SH-SY5Y (cell line): ENCODE results near the gene MEF2B.

Source experiments
- GATA2 ChIP-seq: IDR thresholded peaks from 2 replicates; pipeline ENCODE4 v1.6.1; 2011; ENCODE audit warnings: mild to moderate bottlenecking, low read depth, low read length
- GATA3 ChIP-seq: IDR thresholded peaks from 2 replicates; pipeline ENCODE4 v1.6.1; 2011; ENCODE audit warnings: low read depth, mild to moderate bottlenecking, low read length, moderate library complexity

DNA sequence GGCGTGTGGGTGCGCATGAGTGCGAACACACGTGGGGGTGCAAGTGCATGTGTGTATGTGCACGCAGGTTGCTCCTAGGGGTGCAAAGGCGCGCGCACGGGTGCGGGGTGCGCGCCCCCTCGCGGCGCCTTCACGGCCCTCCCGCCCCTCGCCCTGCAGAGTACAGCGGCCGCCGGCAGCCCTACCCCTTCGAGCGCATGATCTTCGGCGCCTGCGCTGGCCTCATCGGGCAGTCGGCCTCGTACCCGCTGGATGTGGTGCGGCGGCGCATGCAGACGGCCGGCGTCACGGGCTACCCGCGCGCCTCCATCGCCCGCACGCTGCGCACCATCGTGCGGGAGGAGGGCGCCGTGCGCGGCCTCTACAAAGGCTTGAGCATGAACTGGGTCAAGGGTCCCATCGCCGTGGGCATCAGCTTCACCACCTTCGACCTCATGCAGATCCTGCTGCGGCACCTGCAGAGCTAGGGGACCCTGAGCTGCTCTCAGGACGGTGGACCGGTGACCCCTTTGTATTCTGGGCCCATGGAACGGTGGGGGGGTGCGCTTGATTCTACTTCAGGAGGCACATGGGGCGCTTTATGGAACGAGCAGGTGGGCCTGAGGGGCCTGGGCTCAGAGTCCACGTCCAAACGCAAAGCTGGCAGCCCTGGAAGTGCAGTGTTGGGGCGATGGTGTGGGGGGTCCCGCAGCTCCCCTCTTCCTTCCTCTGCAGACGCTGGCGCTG, 59.5 kb downstream of the MEF2B start:
- TF ChIP-seq GATA2 (no peak), GATA3 (no peak)
